Liver (tissue), 9 donors: ENCODE data around the gene TTLL12. TPM values are rescaled to one million over a fixed set of nuclear protein-coding genes. Genes with fewer than 3 reads are reported as not detected.

Experiments
- DNase-seq: peaks from one replicate; pipeline ENCODE4 v3.0.0-alpha.2; 2017; ENCODE audit warnings: low spot score
- H3K27ac ChIP-seq, 2 donors: one replicate each; pipeline ENCODE4 v1.7.0; 2013; ENCODE audit warnings: inconsistent platforms in 2 of 2, low read length in 2 of 2, control low read depth in 1 of 2, low read depth in 1 of 2, mild to moderate bottlenecking in 1 of 2
- H3K27me3 ChIP-seq, 4 donors: one replicate each; pipeline versions ENCODE4 v1.6.1 to v1.7.0; 2013; ENCODE audit warnings: low read length in 3 of 4, inconsistent platforms in 1 of 4, mild to moderate bottlenecking in 1 of 4, moderate library complexity in 1 of 4; ENCODE audit not compliant: control insufficient read depth in 4 of 4, insufficient read depth in 4 of 4
- H3K36me3 ChIP-seq, 4 donors: one replicate each; pipeline versions ENCODE4 v1.6.1 to v1.7.0; 2013; ENCODE audit warnings: low read length in 3 of 4, mild to moderate bottlenecking in 3 of 4, low read depth in 1 of 4, moderate library complexity in 1 of 4; ENCODE audit not compliant: control insufficient read depth in 4 of 4, insufficient read depth in 3 of 4
- H3K4me1 ChIP-seq, 4 donors: one replicate each; pipeline versions ENCODE4 v1.6.1 to v1.7.0; 2013; ENCODE audit warnings: low read length in 3 of 4, mild to moderate bottlenecking in 3 of 4, moderate library complexity in 1 of 4; ENCODE audit not compliant: control insufficient read depth in 4 of 4, insufficient read depth in 4 of 4
- H3K4me3 ChIP-seq, 3 donors: one replicate each; pipeline versions ENCODE4 v1.6.1 to v1.7.0; 2013; ENCODE audit warnings: low read length in 3 of 3, control low read depth in 1 of 3, low read depth in 1 of 3, mild to moderate bottlenecking in 1 of 3
- H3K9ac ChIP-seq, 2 donors: one replicate each; pipeline ENCODE4 v1.7.0; 2013; ENCODE audit warnings: low read length in 2 of 2, mild to moderate bottlenecking in 2 of 2, moderate library complexity in 2 of 2, control low read depth in 1 of 2, low read depth in 1 of 2
- H3K9me3 ChIP-seq, 4 donors: one replicate each; pipeline versions ENCODE4 v1.6.1 to v1.7.0; 2013; ENCODE audit warnings: low read length in 3 of 4; ENCODE audit not compliant: control insufficient read depth in 4 of 4
- ATF3 ChIP-seq: IDR thresholded peaks from 2 replicates; pipeline ENCODE4 v1.6.1; 2016; ENCODE audit warnings: antibody characterized with exemption
- CTCF ChIP-seq: fragments of 150-350 bp; IDR thresholded peaks from 2 replicates; pipeline ENCODE4 v1.5.1; 2017; ENCODE audit warnings: improper control_type of control experiment, low read depth, low read length; ENCODE audit not compliant: missing input control
- EGR1 ChIP-seq, 2 donors: IDR thresholded peaks; 2 replicates each; pipeline ENCODE4 v1.6.1; 2016 to 2018; ENCODE audit warnings: antibody characterized with exemption in 2 of 2, low read depth in 2 of 2
- FOXA1 ChIP-seq: IDR thresholded peaks from 2 replicates; pipeline ENCODE4 v1.6.1; 2016; ENCODE audit warnings: antibody characterized with exemption
- FOXA2 ChIP-seq: IDR thresholded peaks from 2 replicates; pipeline ENCODE4 v1.6.1; 2016; ENCODE audit warnings: antibody characterized with exemption
- GABPA ChIP-seq, 2 donors: IDR thresholded peaks in 1 of 2; conservative IDR thresholded peaks in 1 of 2; 2 replicates each; pipeline ENCODE4 v1.6.1; 2016; ENCODE audit warnings: antibody characterized with exemption in 2 of 2, mild to moderate bottlenecking in 1 of 2, moderate library complexity in 1 of 2
- HNF4A ChIP-seq, 2 donors: conservative IDR thresholded peaks; 2 replicates each; pipeline ENCODE4 v1.6.1; 2016; ENCODE audit warnings: antibody characterized with exemption in 2 of 2, mild to moderate bottlenecking in 2 of 2
- HNF4G ChIP-seq: IDR thresholded peaks from 2 replicates; pipeline ENCODE4 v1.6.1; 2016; ENCODE audit warnings: antibody characterized with exemption
- JUND ChIP-seq, 2 donors: IDR thresholded peaks; 2 replicates each; pipeline ENCODE4 v1.6.1; 2016; ENCODE audit warnings: antibody characterized with exemption in 2 of 2
- MAX ChIP-seq: IDR thresholded peaks from 2 replicates; pipeline ENCODE4 v1.6.1; 2016; ENCODE audit warnings: antibody characterized with exemption
- NR2F2 ChIP-seq: IDR thresholded peaks from 2 replicates; pipeline ENCODE4 v1.6.1; 2016; ENCODE audit warnings: antibody characterized with exemption
- RAD21 ChIP-seq, 2 donors: IDR thresholded peaks; 2 replicates each; pipeline ENCODE4 v1.6.1; 2016; ENCODE audit warnings: antibody characterized with exemption in 2 of 2, mild to moderate bottlenecking in 2 of 2
- REST ChIP-seq: IDR thresholded peaks from 2 replicates; pipeline ENCODE4 v1.6.1; 2016; ENCODE audit warnings: antibody characterized with exemption, mild to moderate bottlenecking
- RXRA ChIP-seq, 2 donors: IDR thresholded peaks; 2 replicates each; pipeline ENCODE4 v1.6.1; 2017 to 2018; ENCODE audit warnings: antibody characterized with exemption in 2 of 2, mild to moderate bottlenecking in 1 of 2
- SP1 ChIP-seq: IDR thresholded peaks from 2 replicates; pipeline ENCODE4 v1.6.1; 2018; ENCODE audit warnings: antibody characterized with exemption, mild to moderate bottlenecking
- TAF1 ChIP-seq: conservative IDR thresholded peaks from 2 replicates; pipeline ENCODE4 v1.6.1; 2016; ENCODE audit warnings: antibody characterized with exemption, mild to moderate bottlenecking
- YY1 ChIP-seq: IDR thresholded peaks from 2 replicates; pipeline ENCODE4 v1.6.1; 2016; ENCODE audit warnings: antibody characterized with exemption, mild to moderate bottlenecking
- ZBTB33 ChIP-seq: IDR thresholded peaks from 2 replicates; pipeline ENCODE4 v1.6.1; 2016; ENCODE audit warnings: antibody characterized with exemption
- WGBS: extraction: QIAGEN DNeasy Blood & Tissue Kit; methylation state at CpG from one replicate; pipeline ENCODE4 v1.1.7; 2013; 5-methylcytosine and 5-hydroxymethylcytosine counted together
- polyA plus RNA-seq, 2 donors: library from polyadenylated mRNA; stranded (reverse) in 1 of 2; unstranded in 1 of 2; fragments of 200-250 nt in 1 of 2; fragments of >200 nt in 1 of 2; fragmentation: Nextera tagmentation in 1 of 2; extraction: Ambion mirVana in 1 of 2; gene quantifications; one replicate each; pipeline versions ENCODE4 v1.2.1 to v1.2.3, GENCODE V29; 2013 to 2015
- total RNA-seq, 2 donors: library from RNA; depleted of rRNA; stranded (reverse); fragments of >200 nt; gene quantifications; one replicate each; pipeline ENCODE4 v1.2.3, GENCODE V29; 2014
- donor health status: healthy.
- donor health status: healthy.
- donor health status: healthy.
- donor health status: healthy.
- donor health status: healthy.

Gene TTLL12
- total and polyA plus RNA-seq, 4 donors = 13.7 to 43.9 (median 20.5) TPM

- TF ChIP-seq CTCF (no peak), EGR1 (IDR thresholded peaks at IDR 0.05; ENCODE audit: low read depth in 2 of 2) (no peak), ATF3 (no peak), RAD21 (IDR thresholded peaks at IDR 0.05) (no peak), YY1 (no peak), HNF4A (conservative IDR thresholded peaks at IDR 0.05) (no peak)
Measured at GRCh38 chr22:43201486-43202219, 14.7 kb upstream of the TTLL12 start (continued).

GRCh38 chr22:43200555-43200954 lies 13.6 kb upstream of the TTLL12 start:
- no peak for TF ChIP-seq YY1
- TF ChIP-seq HNF4G = no peak
- no peak for TF ChIP-seq FOXA1
- TF ChIP-seq REST = no peak
- TF ChIP-seq EGR1 (IDR thresholded peaks at IDR 0.05; ENCODE audit: low read depth in 2 of 2) = no peak
- no peak for TF ChIP-seq CTCF
- TF ChIP-seq MAX = no peak
- no peak for TF ChIP-seq TAF1
- no peak for TF ChIP-seq RXRA (IDR thresholded peaks at IDR 0.05)
- TF ChIP-seq JUND (IDR thresholded peaks at IDR 0.05) = no peak
- TF ChIP-seq ZBTB33 = no peak
- TF ChIP-seq GABPA (IDR thresholded peaks at IDR 0.05 in 1 of 2, conservative IDR thresholded peaks at IDR 0.05 in 1 of 2) = no peak
- TF ChIP-seq RAD21 (IDR thresholded peaks at IDR 0.05) = no peak
- TF ChIP-seq NR2F2 = no peak
- TF ChIP-seq ATF3 = no peak
- no peak for TF ChIP-seq SP1
- TF ChIP-seq FOXA2 = no peak
- no peak for TF ChIP-seq HNF4A (conservative IDR thresholded peaks at IDR 0.05)
- H3K9me3 ChIP-seq = no peaks in the 10 kb centered on the region
- no peak overlapping the region for H3K4me3 ChIP-seq
- no peak overlapping the region for H3K9ac ChIP-seq
- no peaks in the 10 kb centered on the region for H3K4me1 ChIP-seq
- WGBS = 91% methylated on average over 13 of the region's 13 CpGs
- H3K27me3 ChIP-seq = peaks cover 0 to 2% (median 0%) of the 10 kb centered on the region in 4 donors
- H3K36me3 ChIP-seq = no peaks in the 10 kb centered on the region
- DNase-seq = no peak
- no peak overlapping the region for H3K27ac ChIP-seq
